ENCODE data around the gene TEDC2. TPM values are rescaled to one million over a fixed set of nuclear protein-coding genes. Genes with fewer than 3 reads are reported as not detected.

Gene TEDC2
- total RNA-seq, 2 experiments from 2014 or later: 21.6 to 32.9 TPM

GRCh38 chr16:2468233-2468724 lies 8.4 kb downstream of the TEDC2 start:
- H3K9me3 Mint-ChIP-seq (ENCODE audit: insufficient read depth): no peaks in the 10 kb centered on the region
- H3K27me3 Mint-ChIP-seq (ENCODE audit: low read depth): peaks cover 36% of the 10 kb centered on the region
- peaks cover 9% of the 10 kb centered on the region for H3K4me1 Mint-ChIP-seq (ENCODE audit: low read depth)
- CTCF ChIA-PET: interaction anchor here (3.3 kb wide), 1 partner anchor 33 kb away, joined by 10 read pairs; no protein-coding TSS in a partner anchor
- no peak overlapping the region for H3K27ac Mint-ChIP-seq
- H3K4me3 Mint-ChIP-seq: peak overlapping the region; percentile 18
- DNase-seq (no peak), ATAC-seq (peak; percentile 35)
- POLR2A ChIA-PET: interaction anchor here (0.9 kb wide), 1 partner anchor 38 kb away, joined by 3 read pairs; the partner anchor contains the start of gene CCNF
- no peaks in the 10 kb centered on the region for H3K36me3 Mint-ChIP-seq (ENCODE audit: low read depth)

- Mint-ChIP-seq H3K36me3 (ENCODE audit: low read depth) (no peaks in the 10 kb centered on the region), H3K4me1 (ENCODE audit: low read depth) (peaks cover 11% of the 10 kb centered on the region), H3K27me3 (ENCODE audit: low read depth) (peaks cover 38% of the 10 kb centered on the region), H3K4me3 (peak overlapping the region; percentile 18), H3K27ac (no peak overlapping the region), H3K9me3 (ENCODE audit: insufficient read depth) (no peaks in the 10 kb centered on the region)
- DNase-seq (no peak), ATAC-seq (no peak)
- ChIA-PET POLR2A (interaction anchor here (0.9 to 3.2 kb wide), 2 partner anchors 8 to 39 kb away, joined by 3 to 14 read pairs; partner anchors contain the start of genes CCNF and TEDC2), CTCF (interaction anchor here (3.3 kb wide), 1 partner anchor 32 kb away, joined by 10 read pairs; no protein-coding TSS in a partner anchor)
These were observed 9.0 kb downstream of the TEDC2 start for GRCh38 chr16:2468725-2469398.

GRCh38 chr16:2469399-2470233 lies 9.7 kb downstream of the TEDC2 start:
- H3K36me3 Mint-ChIP-seq (ENCODE audit: low read depth): no peaks in the 10 kb centered on the region
- no peaks in the 10 kb centered on the region for H3K9me3 Mint-ChIP-seq (ENCODE audit: insufficient read depth)
- ChIA-PET CTCF (interaction anchor here (1.4 to 3.3 kb wide), 3 partner anchors 10 to 32 kb away, joined by 3 to 10 read pairs (median 4); partner anchors contain the start of gene TEDC2), POLR2A (interaction anchor here (0.9 to 3.2 kb wide), 2 partner anchors 9 to 40 kb away, joined by 3 to 14 read pairs; partner anchors contain the start of genes CCNF and TEDC2)
- H3K4me3 Mint-ChIP-seq: no peak overlapping the region
- DNase-seq: no peak
- peaks cover 11% of the 10 kb centered on the region for H3K4me1 Mint-ChIP-seq (ENCODE audit: low read depth)
- H3K27ac Mint-ChIP-seq: peak overlapping the region; percentile 41
- no peak for ATAC-seq
- H3K27me3 Mint-ChIP-seq (ENCODE audit: low read depth): peaks cover 38% of the 10 kb centered on the region

GRCh38 chr16:2470234-2470601 lies 10.3 kb downstream of the TEDC2 start:
- no peak overlapping the region for H3K27ac Mint-ChIP-seq
- CTCF ChIA-PET: interaction anchor here (1.4 to 3.3 kb wide), 3 partner anchors 11 to 31 kb away, joined by 3 to 10 read pairs (median 4); partner anchors contain the start of gene TEDC2
- no peaks in the 10 kb centered on the region for H3K36me3 Mint-ChIP-seq (ENCODE audit: low read depth)
- H3K4me1 Mint-ChIP-seq (ENCODE audit: low read depth): peaks cover 11% of the 10 kb centered on the region
- DNase-seq (no peak), ATAC-seq (no peak)
- no peaks in the 10 kb centered on the region for H3K9me3 Mint-ChIP-seq (ENCODE audit: insufficient read depth)
- H3K27me3 Mint-ChIP-seq (ENCODE audit: low read depth): peaks cover 38% of the 10 kb centered on the region
- no peak overlapping the region for H3K4me3 Mint-ChIP-seq
- POLR2A ChIA-PET: interaction anchor here (3.2 kb wide), 1 partner anchor 10 kb away, joined by 14 read pairs; the partner anchor contains the start of gene TEDC2

- DNase-seq (no peak), ATAC-seq (no peak)
- Mint-ChIP-seq H3K27ac (no peak overlapping the region), H3K36me3 (ENCODE audit: low read depth) (no peaks in the 10 kb centered on the region), H3K9me3 (ENCODE audit: insufficient read depth) (no peaks in the 10 kb centered on the region), H3K4me3 (no peak overlapping the region), H3K4me1 (ENCODE audit: low read depth) (peaks cover 11% of the 10 kb centered on the region), H3K27me3 (ENCODE audit: low read depth) (peaks cover 38% of the 10 kb centered on the region)
- POLR2A ChIA-PET: interaction anchor here (3.2 kb wide), 1 partner anchor 10 kb away, joined by 14 read pairs; the partner anchor contains the start of gene TEDC2
- CTCF ChIA-PET: interaction anchor here (1.4 to 3.3 kb wide), 3 partner anchors 11 to 31 kb away, joined by 3 to 10 read pairs (median 4); partner anchors contain the start of gene TEDC2
These were observed 10.7 kb downstream of the TEDC2 start for GRCh38 chr16:2470603-2471015.

- Mint-ChIP-seq H3K9me3 (ENCODE audit: insufficient read depth) (no peaks in the 10 kb centered on the region), H3K27me3 (ENCODE audit: low read depth) (peaks cover 38% of the 10 kb centered on the region), H3K27ac (no peak within 1 kb of the TSS), H3K36me3 (ENCODE audit: low read depth) (no peaks in the 10 kb centered on the region), H3K4me3 (no peak within 1 kb of the TSS), H3K4me1 (ENCODE audit: low read depth) (peaks cover 15% of the 10 kb centered on the region)
- CTCF ChIA-PET: interaction anchor here (1.4 to 3.3 kb wide), 2 partner anchors 11 to 30 kb away, joined by 4 to 10 read pairs; partner anchors contain the start of gene TEDC2
- POLR2A ChIA-PET: interaction anchor here (3.2 kb wide), 1 partner anchor 10 kb away, joined by 14 read pairs; the partner anchor contains the start of gene TEDC2
- DNase-seq: no peak
- no peak for ATAC-seq
These were observed 11.2 kb downstream of the TEDC2 start, which contains the start of gene NTN3 for GRCh38 chr16:2471016-2471652. Gene NTN3, plus strand, starts transcription at chr16:2471297. Its CDS starts 405 bp downstream, at chr16:2471702.

- DNase-seq (no peak), ATAC-seq (no peak)
- no peaks in the 10 kb centered on the region for H3K36me3 Mint-ChIP-seq (ENCODE audit: low read depth)
- CTCF ChIA-PET: interaction anchor here (0.5 kb wide), 1 partner anchor 44 kb away, joined by 3 read pairs; no protein-coding TSS in a partner anchor
- H3K9me3 Mint-ChIP-seq (ENCODE audit: insufficient read depth): no peaks in the 10 kb centered on the region
- POLR2A ChIA-PET: interaction anchor here (3.2 kb wide), 1 partner anchor 11 kb away, joined by 14 read pairs; the partner anchor contains the start of gene TEDC2
- H3K4me3 Mint-ChIP-seq: no peak overlapping the region
- peaks cover 35% of the 10 kb centered on the region for H3K27me3 Mint-ChIP-seq (ENCODE audit: low read depth)
- no peak overlapping the region for H3K27ac Mint-ChIP-seq
- peaks cover 23% of the 10 kb centered on the region for H3K4me1 Mint-ChIP-seq (ENCODE audit: low read depth)
These were observed 12.0 kb downstream of the TEDC2 start for GRCh38 chr16:2471653-2472487.

- no peak overlapping the region for H3K27ac Mint-ChIP-seq
- H3K27me3 Mint-ChIP-seq (ENCODE audit: low read depth): peaks cover 31% of the 10 kb centered on the region
- H3K4me1 Mint-ChIP-seq (ENCODE audit: low read depth): peaks cover 25% of the 10 kb centered on the region
- ATAC-seq (no peak), DNase-seq (no peak)
- ChIA-PET POLR2A (interaction anchor here (3.2 kb wide), 1 partner anchor 12 kb away, joined by 14 read pairs; the partner anchor contains the start of gene TEDC2), CTCF (interaction anchor here (0.5 kb wide), 1 partner anchor 44 kb away, joined by 3 read pairs; no protein-coding TSS in a partner anchor)
- H3K4me3 Mint-ChIP-seq: no peak overlapping the region
- no peaks in the 10 kb centered on the region for H3K36me3 Mint-ChIP-seq (ENCODE audit: low read depth)
- H3K9me3 Mint-ChIP-seq (ENCODE audit: insufficient read depth): no peaks in the 10 kb centered on the region
These were observed 12.6 kb downstream of the TEDC2 start for GRCh38 chr16:2472488-2472864.

GRCh38 chr16:2472885-2473445 lies 13.1 kb downstream of the TEDC2 start:
- Mint-ChIP-seq H3K4me3 (peak overlapping the region; percentile 60), H3K27me3 (ENCODE audit: low read depth) (peaks cover 31% of the 10 kb centered on the region), H3K9me3 (ENCODE audit: insufficient read depth) (no peaks in the 10 kb centered on the region), H3K4me1 (ENCODE audit: low read depth) (peaks cover 28% of the 10 kb centered on the region), H3K27ac (peak overlapping the region; percentile 60), H3K36me3 (ENCODE audit: low read depth) (no peaks in the 10 kb centered on the region)
- ChIA-PET CTCF (interaction anchor here (0.7 kb wide), 1 partner anchor 44 kb away, joined by 3 read pairs; the partner anchor contains the start of gene CCNF), POLR2A (no interaction called here)
- DNase-seq (no peak), ATAC-seq (no peak)

GRCh38 chr16:2473446-2473926 lies 13.6 kb downstream of the TEDC2 start:
- Mint-ChIP-seq H3K9me3 (ENCODE audit: insufficient read depth) (no peaks in the 10 kb centered on the region), H3K27me3 (ENCODE audit: low read depth) (peaks cover 27% of the 10 kb centered on the region), H3K27ac (peak overlapping the region; percentile 60), H3K36me3 (ENCODE audit: low read depth) (no peaks in the 10 kb centered on the region), H3K4me1 (ENCODE audit: low read depth) (peaks cover 26% of the 10 kb centered on the region), H3K4me3 (peak overlapping the region; percentile 60)
- DNase-seq (no peak), ATAC-seq (no peak)
- CTCF ChIA-PET: interaction anchor here (0.7 to 1.5 kb wide), 3 partner anchors 13 to 44 kb away, joined by 3 to 4 read pairs (median 3); partner anchors contain the start of genes CCNF and TEDC2
- POLR2A ChIA-PET: interaction anchor here (1.3 kb wide), 1 partner anchor 15 kb away, joined by 4 read pairs; no protein-coding TSS in a partner anchor

Measured in activated CD8-positive, alpha-beta T cell treated with anti-CD3 and anti-CD28 coated beads, Interleukin-2, amount 10 ng/mL, durations not matched to agents 7 days and 5 days (primary cell).